H1 (cell line): Measurements from ENCODE around the gene PIEZO1. TPM values are rescaled to one million over a fixed set of nuclear protein-coding genes. Genes with fewer than 3 reads are reported as not detected.

Experiments used
- EGR1 ChIP-seq: IDR thresholded peaks from 2 replicates; pipeline ENCODE4 v1.6.1; 2011; ENCODE audit warnings: low read depth, low read length, borderline replicate concordance
- EZH2 ChIP-seq: fragments of 200-600 bp; sonication (generic); IDR thresholded peaks from 2 replicates; pipeline ENCODE4 v1.7.1; 2012; ENCODE audit warnings: low read depth, mild to moderate bottlenecking, moderate library complexity, low read length, inconsistent platforms; ENCODE audit not compliant: severe bottlenecking
- GABPA ChIP-seq: IDR thresholded peaks from 2 replicates; pipeline ENCODE4 v1.6.1; 2011; ENCODE audit warnings: mild to moderate bottlenecking, low read length, moderate library complexity, borderline replicate concordance; ENCODE audit not compliant: insufficient read depth
- NANOG ChIP-seq: IDR thresholded peaks from 2 replicates; pipeline ENCODE4 v1.6.1; 2011; ENCODE audit warnings: low read length, low read depth, mild to moderate bottlenecking, inconsistent platforms; ENCODE audit not compliant: insufficient read depth, poor library complexity, severe bottlenecking
- NRF1 ChIP-seq: IDR thresholded peaks from 2 replicates; pipeline ENCODE4 v1.6.1; 2011; ENCODE audit warnings: mild to moderate bottlenecking, low read depth, low read length, improper control_type of control experiment
- PHF8 ChIP-seq: fragments of 200-600 bp; sonication (generic); conservative IDR thresholded peaks from 2 replicates; pipeline ENCODE4 v1.7.1; 2012; ENCODE audit warnings: low read depth, mild to moderate bottlenecking, inconsistent platforms, low read length, moderate library complexity
- POLR2A ChIP-seq, 2 experiments: IDR thresholded peaks; 1 replicate in 1 of 2; 2 replicates in 1 of 2; pipeline ENCODE4 v1.6.1; 2011; ENCODE audit warnings: low read depth in 2 of 2, low read length in 2 of 2, mild to moderate bottlenecking in 2 of 2; ENCODE audit errors: control extremely low read depth in 1 of 2
- POLR2AphosphoS5 ChIP-seq: IDR thresholded peaks from 2 replicates; pipeline ENCODE4 v1.6.1; 2011; ENCODE audit warnings: low read depth, low read length
- POU5F1 ChIP-seq: IDR thresholded peaks from 2 replicates; pipeline ENCODE4 v1.6.1; 2011; ENCODE audit warnings: low read depth, mild to moderate bottlenecking, low read length, moderate library complexity
- RFX5 ChIP-seq: IDR thresholded peaks from 2 replicates; pipeline ENCODE4 v1.6.1; 2011; ENCODE audit warnings: low read depth, low read length, improper control_type of control experiment, borderline replicate concordance
- RNF2 ChIP-seq: fragments of 200-900, 300-1000 bp; sonication (generic); IDR thresholded peaks from 2 replicates; pipeline ENCODE4 v1.7.1; 2016; ENCODE audit warnings: borderline replicate concordance, low read depth, mild to moderate bottlenecking, antibody characterized with exemption, low read length; ENCODE audit not compliant: poor library complexity, severe bottlenecking; ENCODE audit errors: missing control alignments
- SAP30 ChIP-seq: fragments of 300-600 bp; sonication (generic); IDR thresholded peaks from 2 replicates; pipeline ENCODE4 v1.7.1; 2012; ENCODE audit warnings: low read length, moderate library complexity, mild to moderate bottlenecking, inconsistent platforms; ENCODE audit not compliant: insufficient read depth, insufficient replicate concordance
- SIRT6 ChIP-seq: IDR thresholded peaks from one replicate; pipeline ENCODE4 v1.7.1; 2012; ENCODE audit warnings: low read length, inconsistent platforms
- SP1 ChIP-seq: IDR thresholded peaks from 2 replicates; pipeline ENCODE4 v1.6.1; 2011; ENCODE audit warnings: low read depth, low read length
- TAF1 ChIP-seq: IDR thresholded peaks from 2 replicates; pipeline ENCODE4 v1.6.1; 2011; ENCODE audit warnings: mild to moderate bottlenecking, low read depth, low read length
- TBP ChIP-seq: IDR thresholded peaks from 2 replicates; pipeline ENCODE4 v1.6.1; 2011; ENCODE audit warnings: low read depth, low read length, improper control_type of control experiment
- TCF12 ChIP-seq: IDR thresholded peaks from 2 replicates; pipeline ENCODE4 v1.6.1; 2011; ENCODE audit warnings: low read depth, mild to moderate bottlenecking, low read length
- polyA plus RNA-seq, 7 experiments: library from polyadenylated mRNA; depleted of rRNA in 3 of 7; stranded (reverse) in 5 of 7; unstranded in 2 of 7; fragments of >200 nt in 5 of 7; fragments of 200-250 nt in 2 of 7; gene quantifications; 1 replicate in 5 of 7; 2 replicates in 1 of 7; 4 replicates in 1 of 7; pipeline versions ENCODE4 v1.2.1 to v1.2.3, GENCODE V29; 2011 to 2013; ENCODE audit warnings: missing spikeins in 2 of 7, mixed read lengths in 2 of 7
- total RNA-seq: library from RNA; stranded (reverse); fragmentation: NEBNext Ultra II Directional; extraction: Animal tissue kit (Norgen Biotek cat#: 25700); gene quantifications from 2 replicates; pipeline ENCODE4 v1.2.1, GENCODE V29; 2021
- TF ChIP-seq, protein P1 (sequence below), 3 experiments: IDR thresholded peaks; 1 replicate in 2 of 3; 2 replicates in 1 of 3; pipeline versions ENCODE4 v1.5.1 to v1.6.1; 2011; ENCODE audit warnings: low read length in 3 of 3, mild to moderate bottlenecking in 3 of 3, inconsistent platforms in 2 of 3, low read depth in 1 of 3, moderate library complexity in 1 of 3; ENCODE audit not compliant: insufficient read depth in 1 of 3; ENCODE audit errors: control extremely low read depth in 1 of 3
- TF ChIP-seq, protein P2 (sequence below): IDR thresholded peaks from 2 replicates; pipeline ENCODE4 v1.6.1; 2012; ENCODE audit warnings: inconsistent platforms
- TF ChIP-seq, protein P3 (sequence below): IDR thresholded peaks from 2 replicates; pipeline ENCODE4 v1.6.1; 2012; ENCODE audit warnings: inconsistent platforms

Gene PIEZO1
- total and polyA plus RNA-seq, 2 of the 8 experiments (the other 6 are each of a cell fraction or from before 2014, with no cell fraction given), result 42.3 to 67.5 TPM

DNA sequence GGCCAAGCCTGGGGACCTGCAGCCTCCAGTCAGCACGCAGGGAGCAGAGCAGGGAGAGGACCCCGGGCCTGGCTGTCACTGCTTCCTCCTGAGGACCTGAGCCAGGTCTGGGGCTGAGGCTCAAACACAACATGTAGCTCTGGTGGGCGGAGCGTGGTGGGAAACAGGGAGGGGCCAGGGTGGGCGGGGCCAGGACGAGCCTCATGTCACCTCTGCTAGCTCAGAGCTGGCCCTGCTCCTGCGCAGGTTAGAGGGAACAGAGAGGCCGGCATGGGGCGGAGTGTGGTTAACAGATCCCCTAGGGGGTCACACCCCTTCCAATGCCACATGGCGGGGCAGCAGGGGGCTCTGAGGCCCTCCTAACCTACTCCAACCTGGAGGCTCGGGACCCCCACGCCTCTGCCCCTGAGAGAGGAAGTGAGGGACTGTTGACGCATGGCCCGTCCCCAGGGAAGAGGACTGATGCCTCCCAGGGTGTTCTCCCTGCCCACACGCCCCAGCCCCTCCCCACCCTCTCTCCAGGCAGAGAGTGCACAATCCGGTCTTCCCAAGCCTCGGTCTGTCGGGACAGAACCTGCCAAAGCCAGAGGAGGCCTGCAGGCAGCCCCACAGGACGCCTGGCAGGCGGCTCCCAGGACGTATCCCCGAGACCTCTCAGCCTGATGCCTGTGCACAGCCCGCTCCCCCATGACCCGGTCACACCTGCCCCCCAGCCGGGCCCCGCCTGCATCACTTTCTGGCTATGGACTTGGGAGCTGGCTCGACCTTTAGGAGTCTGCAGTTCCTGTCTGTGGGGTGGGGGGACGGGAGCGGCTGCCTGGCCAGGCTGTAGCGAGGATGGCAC lies 15.2 kb downstream of the PIEZO1 start (continued):
- peak; percentile 55; the same call in 1 of the 2 replicates for TF ChIP-seq TAF1
- TF ChIP-seq, protein P1, sequence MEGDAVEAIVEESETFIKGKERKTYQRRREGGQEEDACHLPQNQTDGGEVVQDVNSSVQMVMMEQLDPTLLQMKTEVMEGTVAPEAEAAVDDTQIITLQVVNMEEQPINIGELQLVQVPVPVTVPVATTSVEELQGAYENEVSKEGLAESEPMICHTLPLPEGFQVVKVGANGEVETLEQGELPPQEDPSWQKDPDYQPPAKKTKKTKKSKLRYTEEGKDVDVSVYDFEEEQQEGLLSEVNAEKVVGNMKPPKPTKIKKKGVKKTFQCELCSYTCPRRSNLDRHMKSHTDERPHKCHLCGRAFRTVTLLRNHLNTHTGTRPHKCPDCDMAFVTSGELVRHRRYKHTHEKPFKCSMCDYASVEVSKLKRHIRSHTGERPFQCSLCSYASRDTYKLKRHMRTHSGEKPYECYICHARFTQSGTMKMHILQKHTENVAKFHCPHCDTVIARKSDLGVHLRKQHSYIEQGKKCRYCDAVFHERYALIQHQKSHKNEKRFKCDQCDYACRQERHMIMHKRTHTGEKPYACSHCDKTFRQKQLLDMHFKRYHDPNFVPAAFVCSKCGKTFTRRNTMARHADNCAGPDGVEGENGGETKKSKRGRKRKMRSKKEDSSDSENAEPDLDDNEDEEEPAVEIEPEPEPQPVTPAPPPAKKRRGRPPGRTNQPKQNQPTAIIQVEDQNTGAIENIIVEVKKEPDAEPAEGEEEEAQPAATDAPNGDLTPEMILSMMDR (IDR thresholded peaks at IDR 0.05; ENCODE audit: control extremely low read depth in 1 of 3, insufficient read depth in 1 of 3, low read depth in 1 of 3, low read length in 3 of 3), result no peak
- TF ChIP-seq SAP30, result no peak
- TF ChIP-seq NANOG, result no peak
- TF ChIP-seq GABPA, result no peak
- no peak for TF ChIP-seq TCF12
- TF ChIP-seq EGR1, result no peak
- no peak for TF ChIP-seq PHF8
- no peak for TF ChIP-seq POU5F1
- peak; percentile 49; the same call in 1 of the 2 replicates for TF ChIP-seq TBP
- 0 out of 2 replicates have a peak, but pooled peaks have one; percentile 38 for TF ChIP-seq SP1
- peak; percentile 26; the same call in 1 of the 2 replicates for TF ChIP-seq NRF1
- TF ChIP-seq POLR2AphosphoS5, result no peak; the same call in 1 of the 2 replicates
- TF ChIP-seq, protein P2, sequence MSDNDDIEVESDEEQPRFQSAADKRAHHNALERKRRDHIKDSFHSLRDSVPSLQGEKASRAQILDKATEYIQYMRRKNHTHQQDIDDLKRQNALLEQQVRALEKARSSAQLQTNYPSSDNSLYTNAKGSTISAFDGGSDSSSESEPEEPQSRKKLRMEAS, result no peak
- peak in 1 of 2 experiments; percentile 61; a peak in 2 of 3 replicates for TF ChIP-seq POLR2A (IDR thresholded peaks at IDR 0.05; ENCODE audit: control extremely low read depth in 1 of 2, low read depth in 2 of 2, low read length in 2 of 2)
- no peak for TF ChIP-seq RFX5
- no peak for TF ChIP-seq SIRT6
- no peak for TF ChIP-seq EZH2
- TF ChIP-seq, protein P3, sequence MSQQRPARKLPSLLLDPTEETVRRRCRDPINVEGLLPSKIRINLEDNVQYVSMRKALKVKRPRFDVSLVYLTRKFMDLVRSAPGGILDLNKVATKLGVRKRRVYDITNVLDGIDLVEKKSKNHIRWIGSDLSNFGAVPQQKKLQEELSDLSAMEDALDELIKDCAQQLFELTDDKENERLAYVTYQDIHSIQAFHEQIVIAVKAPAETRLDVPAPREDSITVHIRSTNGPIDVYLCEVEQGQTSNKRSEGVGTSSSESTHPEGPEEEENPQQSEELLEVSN, result no peak
- TF ChIP-seq RNF2, result no peak
